ENCODE results near the gene ENSA.
"Not testable (repeated sequence)": the region's sequence is repeated elsewhere in the genome, so short reads cannot be mapped to it uniquely, and the experiment has no call there.

The ENSA gene

GRCh38 chr1:150628766-150629114 lies 672 bp downstream of the ENSA start:
- no peak for DNase-seq (ENCODE audit: low read depth)
- TF ChIP-seq, protein P1, sequence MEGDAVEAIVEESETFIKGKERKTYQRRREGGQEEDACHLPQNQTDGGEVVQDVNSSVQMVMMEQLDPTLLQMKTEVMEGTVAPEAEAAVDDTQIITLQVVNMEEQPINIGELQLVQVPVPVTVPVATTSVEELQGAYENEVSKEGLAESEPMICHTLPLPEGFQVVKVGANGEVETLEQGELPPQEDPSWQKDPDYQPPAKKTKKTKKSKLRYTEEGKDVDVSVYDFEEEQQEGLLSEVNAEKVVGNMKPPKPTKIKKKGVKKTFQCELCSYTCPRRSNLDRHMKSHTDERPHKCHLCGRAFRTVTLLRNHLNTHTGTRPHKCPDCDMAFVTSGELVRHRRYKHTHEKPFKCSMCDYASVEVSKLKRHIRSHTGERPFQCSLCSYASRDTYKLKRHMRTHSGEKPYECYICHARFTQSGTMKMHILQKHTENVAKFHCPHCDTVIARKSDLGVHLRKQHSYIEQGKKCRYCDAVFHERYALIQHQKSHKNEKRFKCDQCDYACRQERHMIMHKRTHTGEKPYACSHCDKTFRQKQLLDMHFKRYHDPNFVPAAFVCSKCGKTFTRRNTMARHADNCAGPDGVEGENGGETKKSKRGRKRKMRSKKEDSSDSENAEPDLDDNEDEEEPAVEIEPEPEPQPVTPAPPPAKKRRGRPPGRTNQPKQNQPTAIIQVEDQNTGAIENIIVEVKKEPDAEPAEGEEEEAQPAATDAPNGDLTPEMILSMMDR (IDR thresholded peaks at IDR 0.05; ENCODE audit: control insufficient read depth, extremely low read depth, insufficient read depth): no peak
- peak overlapping the region; percentile 87 for H3K4me3 ChIP-seq (ENCODE audit: low read depth, low read length)

- TF ChIP-seq, protein P1 (IDR thresholded peaks at IDR 0.05; ENCODE audit: control insufficient read depth, extremely low read depth, insufficient read depth): no peak
- no peak for DNase-seq (ENCODE audit: low read depth)
- peak overlapping the region; percentile 87 for H3K4me3 ChIP-seq (ENCODE audit: low read depth, low read length)
Measured at GRCh38 chr1:150627826-150628410, 1.5 kb downstream of the ENSA start.

DNA sequence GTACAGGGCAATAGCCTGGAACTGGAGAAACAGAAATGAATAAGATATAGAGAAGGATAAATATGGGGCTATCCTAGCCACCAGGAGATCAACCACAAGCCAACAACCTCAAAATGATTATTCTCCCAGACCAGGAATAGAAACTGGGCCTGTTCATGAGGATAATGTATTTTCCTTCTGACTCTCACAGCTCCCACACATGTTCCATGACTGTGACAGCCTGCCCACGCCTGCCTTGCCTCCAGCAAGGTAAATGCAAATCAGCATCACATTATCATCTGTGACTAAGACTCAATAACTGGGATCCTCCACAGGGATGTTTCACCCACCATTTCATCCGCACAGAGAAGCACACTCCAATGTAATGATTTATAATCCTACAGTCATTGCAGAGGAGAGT lies 3.3 kb downstream of the ENSA start:
- H3K4me3 ChIP-seq (ENCODE audit: low read depth, low read length): no peak overlapping the region
- no peak for DNase-seq (ENCODE audit: low read depth)

GRCh38 chr1:150624546-150624945 lies 4.9 kb downstream of the ENSA start:
- not testable (repeated sequence) for H3K4me3 ChIP-seq (ENCODE audit: low read depth, low read length); DNase-seq (ENCODE audit: low read depth)

More for the DNA sequence above, 3.3 kb downstream of the ENSA start:
- TF ChIP-seq, protein P1 (IDR thresholded peaks at IDR 0.05; ENCODE audit: control insufficient read depth, extremely low read depth, insufficient read depth): no peak

DNA sequence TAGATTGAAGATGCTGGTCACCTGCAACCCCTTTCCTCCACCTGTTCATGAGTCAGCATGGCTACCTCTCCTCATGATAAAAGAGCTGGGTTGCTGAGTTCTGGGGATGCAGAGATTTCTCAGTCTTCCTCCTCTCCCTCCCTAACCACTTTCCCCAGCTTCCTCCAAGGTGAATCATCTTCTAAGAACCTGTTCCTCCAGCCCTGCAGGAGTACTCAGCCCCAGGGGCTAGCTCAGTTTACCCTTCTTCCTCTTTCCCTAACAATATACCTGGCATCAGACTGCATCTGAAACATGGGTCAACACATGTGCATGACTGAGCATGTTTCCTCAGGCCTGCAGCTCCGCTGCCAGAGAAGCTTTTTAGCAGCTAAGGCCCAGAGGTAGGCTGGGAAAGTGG lies 5.3 kb downstream of the ENSA start:
- peak; percentile 34 for DNase-seq (ENCODE audit: low read depth)
- H3K4me3 ChIP-seq (ENCODE audit: low read depth, low read length): not testable (repeated sequence)

GRCh38 chr1:150622303-150622975 lies 7.0 kb downstream of the ENSA start:
- TF ChIP-seq, protein P1 (IDR thresholded peaks at IDR 0.05; ENCODE audit: control insufficient read depth, extremely low read depth, insufficient read depth): no peak
- DNase-seq (ENCODE audit: low read depth): no peak

DNA sequence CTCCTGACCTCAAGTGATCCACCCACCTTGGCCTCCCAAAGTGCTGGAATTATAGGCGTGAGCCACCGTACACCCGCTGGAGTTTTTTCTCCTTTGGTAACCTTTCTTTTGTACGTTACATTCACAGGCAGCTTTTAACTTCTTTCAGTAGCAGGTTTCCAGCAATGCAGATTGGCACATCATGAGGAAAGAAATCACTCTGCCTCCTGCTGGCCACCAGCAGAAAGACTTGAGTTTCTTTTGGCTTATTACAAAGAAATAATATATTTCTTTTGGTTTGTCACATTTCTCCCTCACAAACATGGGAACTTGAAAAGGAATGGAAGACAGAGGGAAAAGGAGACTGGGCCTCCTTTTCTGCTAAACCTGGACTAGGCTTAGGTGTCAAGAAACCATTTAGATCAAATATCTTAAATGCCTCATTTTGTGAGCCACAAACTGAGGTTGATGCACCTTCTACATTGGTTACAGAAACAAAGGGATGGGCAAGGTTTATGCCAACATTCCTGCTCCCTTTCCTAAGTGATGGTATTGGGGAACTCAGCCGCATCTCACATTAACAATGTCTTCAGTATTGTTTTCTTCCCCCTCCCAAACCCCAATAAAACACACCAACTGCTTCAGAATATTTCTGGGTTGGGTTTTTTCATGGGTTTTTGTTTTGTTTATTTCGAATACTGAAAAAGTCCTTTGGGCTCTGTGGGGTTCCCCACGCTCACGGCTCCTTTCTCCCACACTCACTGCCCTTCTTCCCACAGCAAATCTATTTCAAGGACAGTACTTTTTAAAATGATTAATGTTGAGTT lies 7.7 kb downstream of the ENSA start:
- DNase-seq (ENCODE audit: low read depth): peak; percentile 11
- H3K4me3 ChIP-seq (ENCODE audit: low read depth, low read length): no peak overlapping the region

More at GRCh38 chr1:150622303-150622975, 7.0 kb downstream of the ENSA start:
- no peak overlapping the region for H3K4me3 ChIP-seq (ENCODE audit: low read depth, low read length)

More for the DNA sequence above, 7.7 kb downstream of the ENSA start:
- TF ChIP-seq, protein P1 (IDR thresholded peaks at IDR 0.05; ENCODE audit: control insufficient read depth, extremely low read depth, insufficient read depth): peak; percentile 64
